Duodenal mucosa (tissue), 2 donors: ENCODE results near the gene ENHO.

Source experiments
- H3K27ac ChIP-seq: one replicate; pipeline ENCODE4 v1.7.0; 2013; ENCODE audit warnings: low read depth, low read length
- H3K27me3 ChIP-seq, 2 donors: one replicate each; pipeline ENCODE4 v1.7.0; 2013; ENCODE audit warnings: low read length in 2 of 2, control low read depth in 1 of 2; ENCODE audit not compliant: insufficient read depth in 2 of 2, control insufficient read depth in 1 of 2
- H3K36me3 ChIP-seq, 2 donors: one replicate each; pipeline ENCODE4 v1.7.0; 2013; ENCODE audit warnings: low read length in 2 of 2, control low read depth in 1 of 2; ENCODE audit not compliant: insufficient read depth in 2 of 2, control insufficient read depth in 1 of 2
- H3K4me1 ChIP-seq, 2 donors: one replicate each; pipeline ENCODE4 v1.7.0; 2013; ENCODE audit warnings: low read length in 2 of 2, control low read depth in 1 of 2; ENCODE audit not compliant: insufficient read depth in 2 of 2, control insufficient read depth in 1 of 2
- H3K4me3 ChIP-seq, 2 donors: one replicate each; pipeline ENCODE4 v1.7.0; 2013; ENCODE audit warnings: low read length in 2 of 2, low read depth in 1 of 2
- H3K9ac ChIP-seq, 2 donors: one replicate each; pipeline ENCODE4 v1.7.0; 2013; ENCODE audit warnings: low read length in 2 of 2, low read depth in 1 of 2
- H3K9me3 ChIP-seq, 2 donors: one replicate each; pipeline ENCODE4 v1.7.0; 2013; ENCODE audit warnings: low read length in 2 of 2, control low read depth in 1 of 2; ENCODE audit not compliant: control insufficient read depth in 1 of 2

The ENHO gene

DNA sequence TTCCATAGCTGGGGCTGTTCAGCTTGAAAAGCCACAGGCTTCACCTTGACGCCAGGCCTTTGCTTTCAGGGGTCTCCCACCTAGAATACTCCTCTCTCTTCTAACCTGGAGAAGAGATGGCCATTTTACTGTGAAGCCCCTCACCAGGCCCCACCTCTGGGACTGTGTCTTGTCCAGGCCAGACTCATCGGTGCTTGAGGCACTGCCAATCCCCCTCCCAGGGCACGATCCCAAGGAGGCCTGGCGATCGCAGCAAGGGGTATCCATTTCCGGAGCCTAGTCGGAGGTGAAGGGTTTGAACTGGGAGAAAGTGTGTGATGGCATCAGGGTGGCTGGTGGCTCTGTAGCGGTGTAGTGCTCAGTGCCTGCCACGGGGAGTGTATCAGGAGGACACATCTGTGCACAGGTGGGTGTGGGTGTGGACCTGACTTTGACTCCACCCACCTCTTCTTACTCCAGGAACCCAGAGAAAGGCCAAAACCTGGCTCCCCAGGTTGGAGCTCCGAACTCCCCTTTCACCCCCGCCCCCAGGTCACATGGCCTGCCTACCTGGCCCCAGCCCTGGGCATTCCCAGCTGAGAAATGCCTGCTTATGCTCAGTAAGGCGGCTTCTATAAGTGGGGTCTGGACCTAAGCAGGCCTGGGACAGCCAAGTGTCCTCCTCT lies 27.4 kb upstream of the ENHO start:
- H3K27ac ChIP-seq, result no peak overlapping the region
- H3K9ac ChIP-seq, result no peak overlapping the region
- peaks cover 3 to 20% of the 10 kb centered on the region in 2 donors for H3K27me3 ChIP-seq
- no peak overlapping the region for H3K4me3 ChIP-seq
- no peaks in the 10 kb centered on the region for H3K4me1 ChIP-seq
- no peaks in the 10 kb centered on the region for H3K9me3 ChIP-seq
- no peaks in the 10 kb centered on the region for H3K36me3 ChIP-seq

- no peak overlapping the region for H3K9ac ChIP-seq
- H3K4me1 ChIP-seq, result no peaks in the 10 kb centered on the region
- no peak overlapping the region for H3K4me3 ChIP-seq
- H3K27me3 ChIP-seq, result peaks cover 3 to 14% of the 10 kb centered on the region in 2 donors
- H3K9me3 ChIP-seq, result no peaks in the 10 kb centered on the region
- H3K27ac ChIP-seq, result no peak overlapping the region
- no peaks in the 10 kb centered on the region for H3K36me3 ChIP-seq
Measured at GRCh38 chr9:34549407-34549732, 26.6 kb upstream of the ENHO start.

DNA sequence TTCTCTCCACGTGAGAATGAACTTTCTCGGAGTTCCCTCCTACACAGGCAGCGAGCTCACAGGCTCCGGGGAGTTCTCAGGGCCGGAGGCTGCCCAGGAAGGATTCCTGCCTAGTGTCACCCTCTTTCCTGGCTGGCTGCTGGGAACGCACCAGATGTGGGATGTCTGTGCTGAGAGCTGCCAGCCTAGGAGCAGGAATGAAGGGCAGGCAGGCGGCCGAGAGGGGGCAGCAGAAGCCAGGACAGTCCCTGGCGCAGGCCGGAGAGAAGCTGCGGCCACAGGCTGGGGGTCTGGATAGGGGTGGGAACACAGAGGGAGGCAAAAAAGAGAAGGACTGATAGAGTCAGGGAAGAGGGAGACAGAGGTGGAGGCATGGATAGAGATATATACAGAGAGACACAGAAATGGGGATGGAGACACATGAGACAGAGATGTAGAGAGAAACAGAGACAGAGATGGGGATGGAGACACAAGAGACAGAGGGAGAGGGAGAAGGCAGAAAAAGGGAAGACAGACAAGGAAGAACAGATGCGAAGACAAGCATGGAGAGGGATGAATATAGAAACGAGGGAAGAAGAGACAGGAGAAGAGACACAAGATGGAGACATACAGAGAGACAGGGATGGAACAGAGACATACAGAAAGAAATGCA lies 25.3 kb upstream of the ENHO start:
- Histone ChIP-seq H3K9me3 (no peaks in the 10 kb centered on the region), H3K4me3 (no peak overlapping the region), H3K27me3 (peaks cover 3 to 13% of the 10 kb centered on the region in 2 donors), H3K4me1 (no peaks in the 10 kb centered on the region), H3K9ac (no peak overlapping the region), H3K27ac (no peak overlapping the region), H3K36me3 (no peaks in the 10 kb centered on the region)

DNA sequence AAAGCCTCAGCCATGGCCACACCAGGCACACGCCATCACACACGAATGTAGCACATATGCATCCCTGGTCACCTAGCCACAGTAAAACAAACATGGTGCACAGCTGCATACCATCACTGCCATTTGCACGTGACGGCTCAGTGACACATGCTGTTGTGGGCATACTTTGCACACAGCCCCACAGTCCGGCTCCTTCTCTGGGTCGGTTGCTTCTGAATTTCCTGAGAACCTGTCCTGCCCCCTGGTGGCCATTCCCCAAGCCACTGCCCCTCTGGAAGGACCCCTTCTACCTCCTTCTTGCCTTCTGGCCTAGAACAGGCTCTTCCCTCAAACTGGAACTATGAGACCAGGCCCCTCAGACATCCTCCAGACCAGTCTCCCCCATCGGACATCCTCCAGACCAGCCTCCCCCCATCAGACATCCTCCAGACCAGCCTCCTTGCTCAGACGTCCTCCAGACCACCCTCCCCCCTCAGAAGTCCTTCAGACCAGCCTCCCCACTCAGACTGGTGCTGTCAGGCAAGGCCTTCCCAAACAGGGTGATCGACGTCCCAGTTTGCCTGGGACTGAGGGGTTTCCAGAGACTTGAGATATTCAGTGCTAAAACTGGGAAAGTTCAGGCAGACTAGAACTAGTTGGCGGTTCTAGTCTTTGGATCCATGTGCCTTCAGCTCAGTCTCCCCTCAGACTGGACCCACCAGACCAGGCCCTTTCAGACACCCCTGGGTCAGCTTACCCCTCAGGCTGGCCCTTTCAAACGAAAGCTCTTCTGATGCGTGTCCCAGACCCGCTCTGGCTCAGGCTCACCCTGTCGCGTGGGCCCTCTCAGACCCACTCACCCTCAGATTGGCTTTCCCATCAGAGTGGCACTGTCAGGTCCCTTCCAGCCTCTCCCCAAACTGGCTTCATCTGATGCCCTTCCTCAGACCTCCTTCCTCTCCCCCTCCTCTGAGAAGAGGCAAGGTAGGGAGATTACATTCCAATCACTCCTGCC lies 24.3 kb upstream of the ENHO start:
- Histone ChIP-seq H3K9ac (no peak overlapping the region), H3K9me3 (no peaks in the 10 kb centered on the region), H3K27ac (no peak overlapping the region), H3K4me3 (no peak overlapping the region), H3K27me3 (peaks cover 3 to 11% of the 10 kb centered on the region in 2 donors), H3K4me1 (no peaks in the 10 kb centered on the region), H3K36me3 (no peaks in the 10 kb centered on the region)

GRCh38 chr9:34546102-34546833 lies 23.5 kb upstream of the ENHO start:
- no peak overlapping the region for H3K27ac ChIP-seq
- no peaks in the 10 kb centered on the region for H3K36me3 ChIP-seq
- H3K4me3 ChIP-seq, result no peak overlapping the region
- H3K27me3 ChIP-seq, result peaks cover 3 to 11% of the 10 kb centered on the region in 2 donors
- no peaks in the 10 kb centered on the region for H3K9me3 ChIP-seq
- H3K9ac ChIP-seq, result no peak overlapping the region
- no peaks in the 10 kb centered on the region for H3K4me1 ChIP-seq

DNA sequence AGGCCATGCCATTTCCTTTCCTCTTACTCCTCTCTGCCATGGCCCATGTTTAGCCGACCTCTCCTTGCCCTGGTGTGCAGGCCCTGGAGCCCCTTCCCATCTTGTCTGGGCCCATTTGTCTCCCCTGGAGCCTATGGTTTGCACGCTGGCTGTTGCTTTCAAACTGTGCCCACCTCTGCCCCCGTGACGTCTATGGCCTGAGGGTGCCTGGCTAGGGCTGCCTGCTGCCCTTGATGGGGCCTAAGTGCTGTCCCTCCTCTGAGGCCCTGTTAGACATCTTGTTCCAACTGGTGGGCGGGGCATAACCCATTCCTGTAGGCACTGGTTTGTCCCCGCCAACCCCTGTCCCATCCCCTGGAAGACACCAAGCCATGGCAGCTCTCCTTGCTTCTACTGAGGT lies 22.7 kb upstream of the ENHO start:
- Histone ChIP-seq H3K36me3 (no peaks in the 10 kb centered on the region), H3K4me1 (no peaks in the 10 kb centered on the region), H3K4me3 (no peak overlapping the region), H3K27me3 (peaks cover 3 to 11% of the 10 kb centered on the region in 2 donors), H3K27ac (no peak overlapping the region), H3K9ac (no peak overlapping the region), H3K9me3 (no peaks in the 10 kb centered on the region)

GRCh38 chr9:34544035-34544434 lies 21.2 kb upstream of the ENHO start:
- H3K27ac ChIP-seq, result no peak overlapping the region
- H3K4me3 ChIP-seq, result no peak overlapping the region
- no peaks in the 10 kb centered on the region for H3K9me3 ChIP-seq
- no peaks in the 10 kb centered on the region for H3K36me3 ChIP-seq
- no peaks in the 10 kb centered on the region for H3K4me1 ChIP-seq
- H3K9ac ChIP-seq, result no peak overlapping the region
- peaks cover 3 to 11% of the 10 kb centered on the region in 2 donors for H3K27me3 ChIP-seq

DNA sequence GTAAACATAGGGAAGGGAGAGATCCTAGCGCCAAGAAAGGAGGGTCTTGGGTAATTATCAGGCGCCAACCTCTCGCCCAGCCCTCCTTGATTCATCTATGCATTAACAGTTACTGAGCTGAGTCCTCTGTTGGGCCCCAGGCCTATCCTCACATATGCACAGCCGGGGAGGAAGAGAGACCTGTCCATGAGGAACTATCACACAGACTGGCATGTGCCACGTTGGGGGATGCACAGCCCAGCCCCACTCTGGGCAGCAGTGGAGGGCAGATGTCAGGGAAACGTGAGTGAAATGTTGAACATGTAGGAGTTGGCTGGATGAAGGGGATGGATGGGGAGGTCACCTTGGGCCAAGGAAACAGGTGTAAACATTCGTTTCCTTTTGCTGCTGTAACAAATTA lies 18.8 kb upstream of the ENHO start:
- H3K9ac ChIP-seq, result no peak overlapping the region
- H3K4me3 ChIP-seq, result no peak overlapping the region
- H3K9me3 ChIP-seq, result no peaks in the 10 kb centered on the region
- H3K4me1 ChIP-seq, result no peaks in the 10 kb centered on the region
- H3K27ac ChIP-seq, result no peak overlapping the region
- H3K36me3 ChIP-seq, result no peaks in the 10 kb centered on the region
- peaks cover 2 to 3% of the 10 kb centered on the region in 2 donors for H3K27me3 ChIP-seq

DNA sequence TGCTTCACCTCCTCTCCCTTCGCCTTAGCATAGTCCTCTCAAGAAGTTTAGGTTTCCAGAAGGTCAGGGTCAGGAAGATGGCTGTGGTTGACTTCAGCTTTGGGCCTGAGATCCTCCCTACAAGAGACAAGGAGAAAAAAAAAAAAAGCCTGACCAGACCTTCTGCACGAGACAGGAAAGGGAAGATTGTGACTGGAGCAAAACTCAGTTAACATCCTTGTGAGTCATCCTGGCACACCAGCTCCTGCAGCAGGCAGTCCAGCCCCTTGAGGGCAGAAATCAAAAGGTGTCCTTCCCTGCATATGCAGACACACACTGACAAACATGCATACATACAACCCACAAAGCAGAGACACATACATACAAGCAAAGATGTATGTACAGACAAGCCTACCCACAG lies 18.0 kb upstream of the ENHO start:
- peaks cover 3 to 4% of the 10 kb centered on the region in 2 donors for H3K27me3 ChIP-seq

More for the DNA sequence above, 18.0 kb upstream of the ENHO start:
- no peak overlapping the region for H3K4me3 ChIP-seq
- H3K9me3 ChIP-seq, result no peaks in the 10 kb centered on the region
- H3K36me3 ChIP-seq, result no peaks in the 10 kb centered on the region
- no peaks in the 10 kb centered on the region for H3K4me1 ChIP-seq
- H3K27ac ChIP-seq, result no peak overlapping the region
- H3K9ac ChIP-seq, result no peak overlapping the region
